ENCODE data around the gene ARSI.

ARSI gene

GRCh38 chr5:150315245-150315644 lies 12.5 kb upstream of the ARSI start:
- peaks cover 40% of the 10 kb centered on the region for H3K4me1 ChIP-seq (ENCODE audit: insufficient read depth, poor library complexity, severe bottlenecking)
- no peak overlapping the region for H3K27ac ChIP-seq (ENCODE audit: poor library complexity, severe bottlenecking)
- no peak for TF ChIP-seq CTCF (IDR thresholded peaks at IDR 0.05; ENCODE audit: poor library complexity, severe bottlenecking)
- no peak for DNase-seq (ENCODE audit: low spot score)
- no peaks in the 10 kb centered on the region for H3K27me3 ChIP-seq (ENCODE audit: insufficient read depth, poor library complexity, severe bottlenecking)
- no peaks in the 10 kb centered on the region for H3K36me3 ChIP-seq (ENCODE audit: low read depth)
- ATAC-seq (ENCODE audit: low read depth), result no peak
- no peak overlapping the region for H3K4me3 ChIP-seq (ENCODE audit: severe bottlenecking)
- H3K9me3 ChIP-seq (ENCODE audit: severe bottlenecking), result no peaks in the 10 kb centered on the region

GRCh38 chr5:150313921-150314716 lies 11.4 kb upstream of the ARSI start:
- Histone ChIP-seq H3K4me1 (ENCODE audit: insufficient read depth, poor library complexity, severe bottlenecking) (peaks cover 29% of the 10 kb centered on the region), H3K4me3 (ENCODE audit: severe bottlenecking) (no peak overlapping the region), H3K27ac (ENCODE audit: poor library complexity, severe bottlenecking) (no peak overlapping the region), H3K36me3 (ENCODE audit: low read depth) (no peaks in the 10 kb centered on the region), H3K27me3 (ENCODE audit: insufficient read depth, poor library complexity, severe bottlenecking) (no peaks in the 10 kb centered on the region), H3K9me3 (ENCODE audit: severe bottlenecking) (no peaks in the 10 kb centered on the region)
- no peak for ATAC-seq (ENCODE audit: low read depth)
- no peak for DNase-seq (ENCODE audit: low spot score)
- TF ChIP-seq CTCF (IDR thresholded peaks at IDR 0.05; ENCODE audit: poor library complexity, severe bottlenecking), result no peak

GRCh38 chr5:150313501-150313900 lies 10.8 kb upstream of the ARSI start:
- H3K27ac ChIP-seq (ENCODE audit: poor library complexity, severe bottlenecking), result no peak overlapping the region
- no peak overlapping the region for H3K4me3 ChIP-seq (ENCODE audit: severe bottlenecking)
- no peaks in the 10 kb centered on the region for H3K9me3 ChIP-seq (ENCODE audit: severe bottlenecking)
- no peak for DNase-seq (ENCODE audit: low spot score)
- H3K27me3 ChIP-seq (ENCODE audit: insufficient read depth, poor library complexity, severe bottlenecking), result no peaks in the 10 kb centered on the region
- H3K36me3 ChIP-seq (ENCODE audit: low read depth), result no peaks in the 10 kb centered on the region
- H3K4me1 ChIP-seq (ENCODE audit: insufficient read depth, poor library complexity, severe bottlenecking), result peaks cover 22% of the 10 kb centered on the region
- no peak for ATAC-seq (ENCODE audit: low read depth)
- no peak for TF ChIP-seq CTCF (IDR thresholded peaks at IDR 0.05; ENCODE audit: poor library complexity, severe bottlenecking)

- no peak for TF ChIP-seq CTCF (IDR thresholded peaks at IDR 0.05; ENCODE audit: poor library complexity, severe bottlenecking)
- no peak for DNase-seq (ENCODE audit: low spot score)
- peaks cover 13% of the 10 kb centered on the region for H3K4me1 ChIP-seq (ENCODE audit: insufficient read depth, poor library complexity, severe bottlenecking)
- no peaks in the 10 kb centered on the region for H3K36me3 ChIP-seq (ENCODE audit: low read depth)
- no peaks in the 10 kb centered on the region for H3K27me3 ChIP-seq (ENCODE audit: insufficient read depth, poor library complexity, severe bottlenecking)
- no peak overlapping the region for H3K27ac ChIP-seq (ENCODE audit: poor library complexity, severe bottlenecking)
- H3K9me3 ChIP-seq (ENCODE audit: severe bottlenecking), result no peaks in the 10 kb centered on the region
- ATAC-seq (ENCODE audit: low read depth), result no peak
- no peak overlapping the region for H3K4me3 ChIP-seq (ENCODE audit: severe bottlenecking)
Observed at GRCh38 chr5:150312518-150312917, 9.8 kb upstream of the ARSI start.

- no peak overlapping the region for H3K27ac ChIP-seq (ENCODE audit: poor library complexity, severe bottlenecking)
- H3K36me3 ChIP-seq (ENCODE audit: low read depth), result no peaks in the 10 kb centered on the region
- H3K27me3 ChIP-seq (ENCODE audit: insufficient read depth, poor library complexity, severe bottlenecking), result no peaks in the 10 kb centered on the region
- H3K4me3 ChIP-seq (ENCODE audit: severe bottlenecking), result no peak overlapping the region
- TF ChIP-seq CTCF (IDR thresholded peaks at IDR 0.05; ENCODE audit: poor library complexity, severe bottlenecking), result no peak
- no peak for ATAC-seq (ENCODE audit: low read depth)
- H3K4me1 ChIP-seq (ENCODE audit: insufficient read depth, poor library complexity, severe bottlenecking), result no peaks in the 10 kb centered on the region
- DNase-seq (ENCODE audit: low spot score), result no peak
- no peaks in the 10 kb centered on the region for H3K9me3 ChIP-seq (ENCODE audit: severe bottlenecking)
Observed at GRCh38 chr5:150311015-150311692, 8.4 kb upstream of the ARSI start.
